ENCODE results near the gene PTPN12. TPM values are rescaled to one million over a fixed set of nuclear protein-coding genes. Genes with fewer than 3 reads are reported as not detected.
"Not testable (repeated sequence)": the region's sequence is repeated elsewhere in the genome, so short reads cannot be mapped to it uniquely, and the experiment has no call there.

Gene PTPN12
- total RNA-seq, 1 experiment from 2014 or later: 118 TPM

GRCh38 chr7:77506899-77507298 lies 30.2 kb upstream of the PTPN12 start:
- Histone ChIP-seq H2AFZ (no peak overlapping the region), H3K27me3 (ENCODE audit: insufficient read depth, low read depth) (no peaks in the 10 kb centered on the region), H4K20me1 (ENCODE audit: insufficient read depth) (no peaks in the 10 kb centered on the region), H3K4me2 (no peak overlapping the region), H3K4me3 (no peak overlapping the region), H3K9me2 (ENCODE audit: insufficient read depth) (0 out of 2 replicates have a peak, but pooled peaks cover 4% of the 10 kb centered on the region), H3K36me3 (ENCODE audit: low read depth) (no peaks in the 10 kb centered on the region), H3K4me1 (replicated peaks; ENCODE audit: insufficient read depth) (no peaks in the 10 kb centered on the region), H3K79me2 (ENCODE audit: low read depth) (no peaks in the 10 kb centered on the region), H3F3A (ENCODE audit: insufficient read depth, low read depth) (peaks cover 10% of the 10 kb centered on the region; the same call in 1 of the 2 replicates), H3K27ac (no peak overlapping the region), H3K9me3 (ENCODE audit: insufficient read depth, low read depth) (no peaks in the 10 kb centered on the region)
- POLR2A ChIA-PET (ENCODE audit: unreplicated experiment): no interaction called here
- no peak for TF ChIP-seq EZH2 (IDR thresholded peaks at IDR 0.05; ENCODE audit: low read depth)
- no peak for TF ChIP-seq CTCF (conservative IDR thresholded peaks at IDR 0.05)
- intact Hi-C loops (cut with micrococcal nuclease; ENCODE audit: unreplicated experiment): no loop called here
- no peak for DNase-seq
- CTCF ChIA-PET: no interaction called here
- no TSS peak for BruUV-seq (replicated peaks)

- H3K27me3 ChIP-seq (ENCODE audit: insufficient read depth, low read depth); H3K9me3 ChIP-seq (ENCODE audit: insufficient read depth, low read depth); H4K20me1 ChIP-seq (ENCODE audit: insufficient read depth); H3K27ac ChIP-seq; H3K4me1 ChIP-seq (replicated peaks; ENCODE audit: insufficient read depth); H3K9me2 ChIP-seq (ENCODE audit: insufficient read depth); H3K4me2 ChIP-seq; H3K36me3 ChIP-seq (ENCODE audit: low read depth); intact Hi-C loops (cut with micrococcal nuclease; ENCODE audit: unreplicated experiment); DNase-seq; POLR2A ChIA-PET (ENCODE audit: unreplicated experiment); BruUV-seq (replicated peaks); H2AFZ ChIP-seq; H3K79me2 ChIP-seq (ENCODE audit: low read depth); CTCF ChIA-PET; H3K4me3 ChIP-seq: not testable (repeated sequence)
- H3F3A ChIP-seq (ENCODE audit: insufficient read depth, low read depth): peaks cover 10% of the 10 kb centered on the region; the same call in 1 of the 2 replicates
These were observed 24.0 kb upstream of the PTPN12 start for GRCh38 chr7:77513002-77513670.

DNA sequence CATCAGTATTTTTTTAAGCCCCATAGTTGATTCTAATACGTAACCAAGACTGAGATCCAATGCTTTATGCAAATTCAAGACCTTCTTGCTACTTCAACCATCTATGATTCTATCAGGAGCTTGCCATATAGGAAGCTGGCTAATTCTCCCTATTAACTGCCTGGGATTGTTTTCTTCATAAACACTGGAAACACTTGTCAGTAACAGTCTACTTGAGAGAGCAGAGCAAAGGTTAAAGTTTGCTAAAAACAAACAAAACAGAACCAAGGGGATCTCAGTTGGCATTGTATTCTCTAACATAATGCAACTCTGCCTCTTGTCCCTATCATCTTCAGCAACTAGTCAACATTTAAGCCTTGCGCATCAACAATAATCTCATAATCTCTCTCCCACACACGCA lies 21.0 kb upstream of the PTPN12 start:
- BruUV-seq (replicated peaks): no TSS peak
- CTCF ChIA-PET: no interaction called here

More for the DNA sequence above, 21.0 kb upstream of the PTPN12 start:
- POLR2A ChIA-PET (ENCODE audit: unreplicated experiment): no interaction called here
- Histone ChIP-seq H3K79me2 (ENCODE audit: low read depth) (no peaks in the 10 kb centered on the region), H3K36me3 (ENCODE audit: low read depth) (no peaks in the 10 kb centered on the region), H4K20me1 (ENCODE audit: insufficient read depth) (no peaks in the 10 kb centered on the region), H3K27ac (no peak overlapping the region), H3K9me3 (ENCODE audit: insufficient read depth, low read depth) (no peaks in the 10 kb centered on the region), H3K27me3 (ENCODE audit: insufficient read depth, low read depth) (no peaks in the 10 kb centered on the region), H2AFZ (no peak overlapping the region), H3F3A (ENCODE audit: insufficient read depth, low read depth) (peaks cover 9% of the 10 kb centered on the region; the same call in 1 of the 2 replicates), H3K4me2 (no peak overlapping the region), H3K4me3 (no peak overlapping the region), H3K4me1 (replicated peaks; ENCODE audit: insufficient read depth) (no peaks in the 10 kb centered on the region; the same call in 1 of the 2 replicates), H3K9me2 (ENCODE audit: insufficient read depth) (0 out of 2 replicates have a peak, but pooled peaks cover 4% of the 10 kb centered on the region)
- intact Hi-C loops (cut with micrococcal nuclease; ENCODE audit: unreplicated experiment): no loop called here
- TF ChIP-seq EZH2 (IDR thresholded peaks at IDR 0.05; ENCODE audit: low read depth): no peak
- TF ChIP-seq CTCF (conservative IDR thresholded peaks at IDR 0.05): no peak
- no peak for DNase-seq

All from PC-9 (cell line).